GM19035 (cell line): ENCODE results near the gene UBE2R2.
"Not testable (repeated sequence)": the region's sequence is repeated elsewhere in the genome, so short reads cannot be mapped to it uniquely, and the experiment has no call there.

Source experiments
- ATAC-seq: cut with Tn5 transposase; IDR thresholded peaks from one replicate; pipeline ENCODE4 v1.9.1; 2021; ENCODE audit not compliant: unreplicated experiment

The UBE2R2 gene

GRCh38 chr9:33798545-33798944 is 18.4 kb upstream of the UBE2R2 start:
- no peak for ATAC-seq

- ATAC-seq, result no peak
Measured at GRCh38 chr9:33799928-33800704, 16.8 kb upstream of the UBE2R2 start.

- ATAC-seq, result no peak
Measured at GRCh38 chr9:33800886-33801285, 16.1 kb upstream of the UBE2R2 start.

GRCh38 chr9:33801943-33802500 is 14.9 kb upstream of the UBE2R2 start:
- ATAC-seq, result not testable (repeated sequence)

DNA sequence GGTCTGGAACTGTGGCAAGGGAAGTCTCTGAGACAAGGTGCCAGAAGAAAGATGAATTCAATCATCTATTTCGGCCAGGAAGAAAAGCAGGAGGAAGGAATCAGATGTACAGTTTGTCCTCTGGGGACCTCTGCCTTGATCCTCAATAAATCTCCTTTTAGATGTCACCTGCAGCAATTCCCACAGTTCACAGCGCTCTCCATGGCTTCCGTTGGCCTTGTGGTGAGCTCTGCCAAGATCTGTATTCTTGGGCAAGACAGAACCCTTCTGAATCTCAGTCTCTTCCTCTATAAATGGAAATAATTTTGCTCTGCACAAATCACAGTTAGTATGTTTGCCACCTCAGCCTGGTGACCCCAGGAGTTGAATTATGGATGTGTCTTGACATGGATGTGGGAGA is 12.8 kb upstream of the UBE2R2 start:
- ATAC-seq, result not testable (repeated sequence)

GRCh38 chr9:33807156-33807555 is 9.8 kb upstream of the UBE2R2 start:
- ATAC-seq, result not testable (repeated sequence)

DNA sequence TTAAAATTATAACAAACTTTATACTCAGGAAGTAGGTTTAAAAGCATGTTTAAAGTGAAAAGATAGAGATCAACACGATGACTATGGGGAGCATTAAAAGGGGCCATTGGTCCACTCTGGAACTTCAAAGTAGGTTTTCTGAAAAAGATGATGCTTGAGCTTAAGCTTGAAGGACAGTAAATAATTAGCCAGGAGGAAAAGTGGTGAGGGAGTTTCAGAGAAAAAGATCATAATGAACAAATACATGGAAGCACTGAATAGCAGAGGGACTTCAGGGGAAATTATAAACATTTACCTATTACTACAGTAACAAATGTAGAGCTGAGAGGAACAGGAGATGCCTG is 8.0 kb upstream of the UBE2R2 start:
- ATAC-seq, result not testable (repeated sequence)

- ATAC-seq, result no peak
Measured at GRCh38 chr9:33809506-33809905, 7.5 kb upstream of the UBE2R2 start.

- ATAC-seq, result no peak
Measured at GRCh38 chr9:33813712-33814641, 3.0 kb upstream of the UBE2R2 start.

DNA sequence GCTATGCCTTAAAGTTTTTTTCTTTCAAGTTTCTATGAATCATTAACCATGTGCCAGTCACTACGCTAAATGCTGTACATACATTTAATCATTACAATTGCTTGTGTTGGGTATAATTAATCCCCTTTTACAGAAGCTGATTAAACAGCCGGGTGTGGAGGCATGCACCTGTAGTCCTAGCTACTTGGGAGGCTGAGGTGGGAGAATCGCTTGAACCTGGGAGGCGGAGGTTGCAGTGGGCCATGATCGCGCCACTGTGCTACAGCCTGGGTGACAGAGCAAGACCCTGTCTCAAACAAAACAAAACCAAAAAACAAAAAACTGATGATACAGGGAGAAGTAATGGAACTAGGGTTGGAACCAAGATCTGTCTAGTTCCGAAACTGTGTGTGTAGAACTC is 1.2 kb upstream of the UBE2R2 start:
- ATAC-seq, result no peak

DNA sequence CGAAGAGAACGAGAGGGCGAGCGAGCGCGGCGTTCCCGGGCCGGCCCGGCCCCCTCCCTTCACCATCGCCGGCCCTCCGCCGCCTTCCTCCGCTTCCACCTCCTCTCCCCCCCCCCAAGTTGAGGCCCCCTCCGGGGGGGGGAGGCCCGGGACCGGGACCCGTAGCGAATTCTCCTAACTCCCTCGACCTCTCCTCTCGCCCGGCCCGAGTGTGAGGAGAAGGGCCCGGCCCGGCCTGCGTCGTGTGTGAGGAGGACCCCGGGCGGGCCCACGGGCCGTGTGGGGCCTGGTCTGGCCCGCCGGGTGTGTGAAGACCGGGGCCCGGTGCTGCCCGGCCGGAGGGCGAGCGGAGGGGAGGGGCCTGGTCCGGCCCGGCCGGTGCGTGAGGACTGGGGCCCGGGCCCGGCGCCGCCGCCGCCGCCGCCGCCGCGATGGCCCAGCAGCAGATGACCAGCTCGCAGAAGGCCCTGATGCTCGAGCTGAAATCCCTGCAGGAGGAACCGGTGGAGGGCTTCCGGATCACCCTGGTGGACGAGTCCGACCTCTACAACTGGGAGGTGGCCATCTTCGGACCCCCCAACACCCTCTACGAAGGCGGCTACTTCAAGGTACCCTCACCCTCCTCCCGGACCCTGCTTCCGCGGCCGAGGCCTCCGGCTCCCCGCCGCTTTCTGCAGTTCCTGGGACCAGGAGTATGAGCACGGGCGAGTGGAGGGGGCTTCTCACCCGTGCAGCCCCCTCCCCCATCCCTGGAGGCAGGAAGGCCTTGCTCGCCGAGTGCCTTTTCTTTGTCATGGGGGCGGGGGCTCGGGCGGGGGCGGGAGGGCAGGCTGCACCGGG is 587 bp downstream of the UBE2R2 start:
- peak; percentile 27 for ATAC-seq

DNA sequence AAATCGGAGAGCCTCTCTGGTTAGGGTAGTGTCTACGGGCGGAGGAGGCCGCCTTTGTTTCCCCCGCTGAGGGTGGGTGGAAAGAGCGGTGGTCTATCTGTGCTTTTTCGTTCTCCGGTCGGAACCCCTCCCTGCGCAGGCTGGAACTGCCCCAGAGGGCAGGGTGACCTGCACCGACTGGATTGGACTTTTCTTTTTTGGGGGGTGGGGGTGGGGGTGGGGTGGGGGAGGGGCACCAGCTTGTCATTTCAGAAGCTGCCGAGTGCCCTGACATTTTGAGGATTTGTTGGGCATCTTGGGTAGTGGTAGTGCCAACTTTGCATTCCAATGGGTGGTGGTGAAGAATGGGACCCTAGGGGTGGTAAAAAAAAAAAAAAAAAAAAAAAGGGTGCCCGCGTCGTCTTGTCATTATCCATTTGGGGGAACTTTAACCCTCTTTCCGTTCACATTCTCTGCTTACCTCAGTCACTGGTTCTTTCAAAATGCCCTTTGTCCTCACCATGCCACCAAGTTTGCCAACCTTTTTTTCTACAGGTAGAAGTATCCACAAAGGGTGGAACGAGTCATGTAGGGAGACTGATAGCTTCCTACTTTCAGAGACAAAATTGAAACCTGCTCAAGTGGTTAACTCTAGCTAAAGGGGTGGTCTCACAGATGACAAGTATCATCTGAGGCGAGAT is 1.3 kb downstream of the UBE2R2 start:
- no peak for ATAC-seq

DNA sequence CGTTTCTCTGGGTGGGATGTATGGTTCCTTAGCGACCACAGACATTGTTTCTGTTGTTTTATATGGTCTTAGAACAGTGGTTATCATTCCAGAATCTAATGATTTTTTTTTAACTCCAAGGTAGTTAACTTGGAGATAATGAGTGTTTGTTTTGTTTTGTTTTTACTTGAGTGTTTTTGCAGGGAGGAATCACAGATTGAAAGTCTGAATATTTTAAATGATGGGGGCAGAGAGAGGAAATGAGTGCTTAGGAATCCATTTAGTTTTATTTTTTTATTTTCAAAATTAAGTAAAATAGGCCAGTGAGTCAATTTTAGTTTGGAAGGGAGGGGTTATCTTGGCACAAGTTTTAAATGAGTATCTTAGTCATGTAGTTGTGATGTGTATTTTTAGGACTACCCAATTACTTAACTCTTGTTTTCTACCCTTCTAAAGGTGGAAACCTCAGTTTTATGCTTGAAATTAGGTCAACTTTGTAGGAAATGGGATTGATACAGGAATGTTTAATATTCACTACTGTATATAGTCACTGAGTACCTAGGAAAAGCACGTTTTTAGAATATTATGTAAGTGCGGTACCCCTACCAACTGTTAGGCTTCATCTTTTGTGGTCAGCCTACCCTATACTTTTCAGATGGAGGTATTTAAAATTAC is 2.0 kb downstream of the UBE2R2 start:
- no peak for ATAC-seq

DNA sequence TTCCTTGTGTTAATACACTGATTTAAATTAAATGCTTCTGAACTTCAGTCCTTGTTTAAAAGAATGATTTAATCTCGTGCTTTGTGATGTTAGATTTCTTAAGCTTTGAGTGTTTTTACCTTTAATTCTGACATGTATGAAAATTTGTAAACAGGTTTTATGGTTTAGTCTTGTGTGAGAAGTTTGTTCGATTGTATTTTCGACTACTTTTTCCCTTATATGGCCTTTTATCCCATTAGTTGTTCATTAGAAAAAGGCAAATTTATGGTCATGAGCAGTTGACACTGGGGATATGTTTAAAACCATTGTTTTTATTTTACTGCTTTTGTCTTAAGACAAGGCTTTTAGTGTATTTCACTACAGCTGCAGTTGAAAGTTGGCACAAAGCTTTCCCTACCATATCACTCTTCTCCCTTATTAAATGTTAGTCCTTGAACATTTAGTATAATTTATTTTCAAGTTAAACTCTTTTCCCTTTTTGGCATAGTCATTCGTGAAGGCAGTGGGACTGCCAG is 3.3 kb downstream of the UBE2R2 start:
- no peak for ATAC-seq

DNA sequence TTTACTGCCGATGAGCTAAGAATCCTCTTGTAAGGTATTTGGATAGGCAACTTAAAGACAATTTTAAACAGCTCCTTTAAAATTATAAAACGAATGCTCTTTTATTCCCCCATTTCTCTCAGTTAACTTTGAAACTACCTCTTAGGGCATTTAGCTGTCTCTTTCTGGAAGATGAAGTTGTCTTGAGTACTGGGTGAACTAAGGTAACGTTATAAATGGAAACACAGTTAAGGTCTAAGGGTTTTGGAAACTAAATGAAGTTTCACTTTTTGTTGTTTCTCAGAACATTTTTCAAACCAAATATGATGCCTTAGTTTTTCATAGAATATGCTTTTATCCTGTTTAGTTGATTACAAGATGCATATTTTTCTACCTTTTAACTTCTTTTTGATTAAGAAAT is 6.8 kb downstream of the UBE2R2 start:
- no peak for ATAC-seq

DNA sequence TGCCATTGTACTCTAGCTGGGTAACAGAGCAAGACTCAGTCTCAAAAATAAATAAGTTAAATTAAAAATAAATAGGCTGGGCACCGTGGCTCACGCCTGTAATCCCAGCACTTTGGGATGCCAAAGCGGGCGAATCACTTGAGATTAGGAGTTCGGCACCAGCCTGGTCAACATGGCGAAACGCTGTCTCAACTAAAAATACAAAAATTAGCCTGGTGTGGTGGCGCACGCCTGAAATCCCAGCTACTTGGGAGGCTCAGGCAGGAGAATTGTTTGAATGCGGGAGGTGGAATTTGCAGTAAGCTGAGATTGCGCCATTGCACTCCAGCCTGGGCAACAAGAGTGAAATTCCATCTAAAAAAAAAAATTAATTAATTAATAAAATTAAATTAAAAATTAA is 10.3 kb downstream of the UBE2R2 start:
- ATAC-seq, result not testable (repeated sequence)

DNA sequence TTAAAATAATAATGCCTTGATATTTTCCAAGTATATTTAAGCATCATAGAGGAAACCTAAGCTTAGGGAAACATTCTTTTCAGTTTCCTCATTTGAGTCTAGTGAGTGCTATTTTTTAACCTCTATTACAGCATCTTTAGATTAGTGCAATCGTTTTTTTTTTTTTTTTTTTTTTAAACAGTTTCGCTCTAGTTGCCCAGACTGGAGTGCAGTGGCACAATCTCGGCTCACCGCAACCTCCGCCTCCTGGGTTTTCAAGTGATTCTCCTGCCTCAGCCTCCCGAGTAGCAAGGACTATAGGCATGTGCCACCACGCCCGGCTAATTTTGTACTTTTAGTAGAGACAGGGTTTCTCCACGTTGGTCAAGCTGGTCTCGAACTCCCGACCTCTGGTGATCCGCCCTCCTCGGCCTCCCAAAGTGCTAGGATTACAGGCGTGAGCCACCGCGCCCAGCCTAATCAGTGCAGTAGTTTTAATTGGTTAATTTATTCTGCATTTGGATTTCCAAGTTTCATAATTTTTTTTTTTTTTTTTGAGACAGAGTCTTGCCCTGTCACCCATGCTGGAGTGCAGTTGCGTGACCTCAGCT is 12.8 kb downstream of the UBE2R2 start:
- not testable (repeated sequence) for ATAC-seq

- ATAC-seq, result no peak
Measured at GRCh38 chr9:33835625-33836260, 18.8 kb downstream of the UBE2R2 start.

GRCh38 chr9:33836261-33836660 is 19.3 kb downstream of the UBE2R2 start:
- ATAC-seq, result not testable (repeated sequence)
